PC-9 (cell line): ENCODE data around the gene NHLRC4. TPM values are rescaled to one million over a fixed set of nuclear protein-coding genes. Genes with fewer than 3 reads are reported as not detected.

ENCODE experiments used
- BruUV-seq: library from RNA; stranded (reverse); fragments of 400-500 nt; replicated peaks from 2 replicates; lab custom pipeline; 2021; lab: Mats Ljungman, UMichigan
- CTCF ChIA-PET: fragments of 300-600 bp; sonication (Branson Sonifier 250); formaldehyde crosslinking; loops from one replicate; lab custom pipeline; 2022; ENCODE audit warnings: antibody characterized with exemption; lab: Charles Lee
- POLR2A ChIA-PET: fragments of 300-600 bp; sonication (Branson Sonifier 250); formaldehyde crosslinking; loops from one replicate; lab custom pipeline; 2022; ENCODE audit warnings: antibody characterized with exemption; ENCODE audit not compliant: unreplicated experiment; lab: Charles Lee
- DNase-seq, 2 experiments: peaks; one replicate each; pipeline versions ENCODE4 v3.0.0 to v3.0.0-alpha.2; 2015 to 2022; ENCODE audit warnings: mixed read lengths in 1 of 2
- H2AFZ ChIP-seq: fragments of 200-600 bp; sonication (generic); 2 replicates; pipeline ENCODE4 v1.8.1; 2017; ENCODE audit warnings: antibody characterized with exemption
- H3F3A ChIP-seq: fragments of 200-600 bp; sonication (generic); 2 replicates; pipeline ENCODE4 v1.8.1; 2017; ENCODE audit warnings: antibody characterized with exemption, mild to moderate bottlenecking, low read depth; ENCODE audit not compliant: insufficient read depth
- H3K27ac ChIP-seq: fragments of 200-600 bp; sonication (generic); 2 replicates; pipeline ENCODE4 v1.6.1; 2016; ENCODE audit warnings: mixed run types
- H3K27me3 ChIP-seq: fragments of 200-600 bp; sonication (generic); 2 replicates; pipeline ENCODE4 v1.6.1; 2016; ENCODE audit warnings: low read depth, mixed run types; ENCODE audit not compliant: insufficient read depth
- H3K36me3 ChIP-seq: fragments of 200-600 bp; sonication (generic); 2 replicates; pipeline ENCODE4 v1.6.1; 2016; ENCODE audit warnings: low read depth, mixed run types
- H3K4me1 ChIP-seq: fragments of 200-600 bp; sonication (generic); replicated peaks from 2 replicates; pipeline ENCODE4 v1.6.1; 2016; ENCODE audit warnings: mixed run types; ENCODE audit not compliant: insufficient read depth
- H3K4me2 ChIP-seq: fragments of 200-600 bp; sonication (generic); 2 replicates; pipeline ENCODE4 v1.6.1; 2017; ENCODE audit warnings: mixed run types
- H3K4me3 ChIP-seq: fragments of 200-600 bp; sonication (generic); 2 replicates; pipeline ENCODE4 v1.6.1; 2016; ENCODE audit warnings: mixed run types
- H3K79me2 ChIP-seq: fragments of 200-600 bp; sonication (generic); 2 replicates; pipeline ENCODE4 v1.6.1; 2017; ENCODE audit warnings: low read depth, mixed run types
- H3K9me2 ChIP-seq: fragments of 200-600 bp; sonication (generic); 2 replicates; pipeline ENCODE4 v1.8.1; 2017; ENCODE audit warnings: mild to moderate bottlenecking; ENCODE audit not compliant: insufficient read depth
- H3K9me3 ChIP-seq: fragments of 200-600 bp; sonication (generic); 2 replicates; pipeline ENCODE4 v1.8.1; 2016; ENCODE audit warnings: low read depth; ENCODE audit not compliant: insufficient read depth
- H4K20me1 ChIP-seq: fragments of 200-600 bp; sonication (generic); 2 replicates; pipeline ENCODE4 v1.8.1; 2017; ENCODE audit not compliant: insufficient read depth
- CTCF ChIP-seq: fragments of 200-600 bp; sonication (generic); conservative IDR thresholded peaks from 2 replicates; pipeline ENCODE4 v1.6.1; 2017; ENCODE audit warnings: mixed run types, antibody characterized with exemption, mild to moderate bottlenecking, moderate library complexity
- EZH2 ChIP-seq: fragments of 200-600 bp; sonication (generic); IDR thresholded peaks from 2 replicates; pipeline ENCODE4 v1.8.0; 2017; ENCODE audit warnings: antibody characterized with exemption, low read depth
- intact Hi-C: fragments of 100-400 bp; cut with micrococcal nuclease; formaldehyde crosslinking; loops from one replicate; pipeline ENCODE4 v1.10.0; 2022; ENCODE audit not compliant: unreplicated experiment
- total RNA-seq: library from RNA; stranded (reverse); gene quantifications from 2 replicates; pipeline ENCODE4 v1.2.3, GENCODE V29; 2021

Gene NHLRC4
- total RNA-seq, 1 experiment from 2014 or later = not detected

DNA sequence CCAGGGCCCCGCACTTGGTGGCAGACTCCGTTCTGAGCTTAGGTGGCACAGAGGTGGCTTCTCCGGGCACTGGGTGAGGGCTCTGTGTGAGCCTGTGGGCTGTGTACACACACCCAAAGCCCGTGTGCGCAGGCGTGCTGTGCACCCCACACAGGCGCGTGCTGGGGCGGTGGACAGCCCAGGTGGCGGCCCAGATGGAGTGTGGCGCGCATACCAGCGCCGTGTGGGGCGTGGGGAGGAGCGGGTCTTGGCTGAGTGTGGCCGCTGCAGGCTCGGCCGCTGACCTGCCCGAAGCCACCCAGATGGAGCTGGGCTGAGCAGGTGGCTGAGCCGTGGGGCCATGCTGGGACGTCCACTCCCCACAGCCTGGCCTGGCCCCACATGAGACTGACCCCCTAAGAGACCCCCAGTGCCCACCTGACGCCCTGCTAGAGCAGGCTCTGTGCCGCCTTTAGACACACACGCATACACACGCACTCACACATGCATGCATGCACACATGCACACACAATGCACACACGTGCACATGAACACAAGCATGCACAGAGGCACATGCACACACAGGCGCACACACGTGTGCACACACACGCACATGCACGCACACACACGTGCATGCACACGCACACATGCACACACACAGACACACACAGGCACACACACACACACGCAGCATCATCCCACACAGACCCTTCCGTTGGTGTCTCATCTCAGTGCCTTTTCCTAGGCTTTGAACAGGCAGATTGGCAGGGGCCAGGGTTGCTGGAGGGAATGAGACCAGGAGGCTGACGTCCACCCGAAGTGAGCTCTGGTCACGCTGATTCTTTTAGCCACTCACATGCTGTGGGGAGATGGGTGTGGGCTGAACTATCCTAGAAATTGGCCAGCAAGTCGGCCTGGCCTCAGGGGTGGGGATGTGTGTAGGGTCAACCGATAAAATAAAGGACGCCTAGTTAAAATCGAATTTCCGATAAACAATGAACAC, 4.6 kb upstream of the NHLRC4 start:
- Histone ChIP-seq H3K4me2 (no peak overlapping the region), H3K27me3 (no peaks in the 10 kb centered on the region), H3K9me2 (no peaks in the 10 kb centered on the region), H2AFZ (no peak overlapping the region), H3K9me3 (no peaks in the 10 kb centered on the region), H3F3A (no peaks in the 10 kb centered on the region), H3K4me1 (0 out of 2 replicates have a peak, but pooled peaks cover 4% of the 10 kb centered on the region), H3K4me3 (no peak overlapping the region), H3K36me3 (no peaks in the 10 kb centered on the region), H4K20me1 (no peaks in the 10 kb centered on the region), H3K27ac (no peak overlapping the region), H3K79me2 (no peaks in the 10 kb centered on the region)
- DNase-seq = no peak
- intact Hi-C loops = no loop called here
- TF ChIP-seq EZH2 (no peak), CTCF (no peak)
- no TSS peak for BruUV-seq
- POLR2A ChIA-PET = no interaction called here
- CTCF ChIA-PET = no interaction called here

DNA sequence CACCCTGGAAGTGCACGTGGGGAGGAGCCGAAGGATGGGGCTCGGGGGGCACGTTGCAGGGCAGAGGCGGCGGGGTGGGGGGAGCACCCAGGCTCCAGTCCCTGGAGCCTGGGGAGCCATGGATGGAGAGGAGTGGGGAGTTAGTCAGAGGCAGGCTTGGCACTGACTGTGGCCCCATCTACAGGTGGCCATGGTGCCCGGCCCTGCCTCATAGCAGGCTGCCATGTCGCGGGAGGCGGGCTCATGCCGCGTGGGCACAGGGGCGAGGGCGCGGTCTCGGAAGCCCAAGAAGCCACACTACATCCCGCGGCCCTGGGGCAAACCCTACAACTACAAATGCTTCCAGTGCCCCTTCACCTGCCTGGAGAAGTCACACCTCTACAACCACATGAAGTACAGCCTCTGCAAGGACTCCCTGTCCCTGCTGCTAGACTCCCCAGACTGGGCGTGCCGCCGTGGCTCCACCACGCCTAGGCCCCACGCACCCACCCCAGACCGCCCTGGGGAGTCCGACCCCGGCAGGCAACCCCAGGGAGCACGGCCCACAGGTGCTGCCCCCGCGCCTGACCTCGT, 3.6 kb upstream of the NHLRC4 start:
- H3K79me2 ChIP-seq = no peaks in the 10 kb centered on the region
- intact Hi-C loops = no loop called here
- no peaks in the 10 kb centered on the region for H3K9me2 ChIP-seq
- no peaks in the 10 kb centered on the region for H3F3A ChIP-seq
- no peak overlapping the region for H3K27ac ChIP-seq
- BruUV-seq = no TSS peak
- H3K4me2 ChIP-seq = no peak overlapping the region
- TF ChIP-seq EZH2 = no peak
- TF ChIP-seq CTCF = no peak
- H4K20me1 ChIP-seq = no peaks in the 10 kb centered on the region
- H3K27me3 ChIP-seq = no peaks in the 10 kb centered on the region
- DNase-seq = peak in 1 of 2 experiments; percentile 40
- CTCF ChIA-PET = no interaction called here
- no peaks in the 10 kb centered on the region for H3K36me3 ChIP-seq
- POLR2A ChIA-PET = no interaction called here
- H3K4me1 ChIP-seq = 0 out of 2 replicates have a peak, but pooled peaks cover 4% of the 10 kb centered on the region
- H3K9me3 ChIP-seq = no peaks in the 10 kb centered on the region
- no peak overlapping the region for H3K4me3 ChIP-seq
- no peak overlapping the region for H2AFZ ChIP-seq

- H3K4me1 ChIP-seq = peaks cover 15% of the 10 kb centered on the region
- no peak overlapping the region for H3K4me2 ChIP-seq
- ChIA-PET POLR2A (no interaction called here), CTCF (interaction anchor here (0.6 kb wide), 1 partner anchor 15 kb away, joined by 3 read pairs; no protein-coding TSS in a partner anchor)
- no peak for DNase-seq
- no peaks in the 10 kb centered on the region for H3K9me2 ChIP-seq
- no peak overlapping the region for H3K27ac ChIP-seq
- no peaks in the 10 kb centered on the region for H3K27me3 ChIP-seq
- TF ChIP-seq EZH2 = no peak
- no peak for TF ChIP-seq CTCF
- intact Hi-C loops = no loop called here
- no peaks in the 10 kb centered on the region for H3K9me3 ChIP-seq
- no peaks in the 10 kb centered on the region for H3K36me3 ChIP-seq
- H3F3A ChIP-seq = no peaks in the 10 kb centered on the region
- H2AFZ ChIP-seq = no peak overlapping the region
- no peaks in the 10 kb centered on the region for H3K79me2 ChIP-seq
- H4K20me1 ChIP-seq = no peaks in the 10 kb centered on the region
- no TSS peak for BruUV-seq
- no peak overlapping the region for H3K4me3 ChIP-seq
Measured at GRCh38 chr16:564690-565418, 2.0 kb upstream of the NHLRC4 start.
